Right lobe of liver (tissue), 4 donors: ENCODE measurements around the gene SLX4.

Experiments used
- CTCF ChIP-seq, 4 donors: fragments of 200-600 bp in 3 of 4; fragments of 450-650 bp in 1 of 4; IDR thresholded peaks; one replicate each; pipeline versions ENCODE4 v1.5.1 to v1.8.0; 2016 to 2022; ENCODE audit warnings: antibody characterized with exemption in 4 of 4, mild to moderate bottlenecking in 2 of 4
- POLR2A ChIP-seq: fragments of 450-650 bp; IDR thresholded peaks from one replicate; pipeline ENCODE4 v1.6.1; 2017; ENCODE audit warnings: antibody characterized with exemption, mild to moderate bottlenecking
- donor health status: DM: no; HTN: no; CAD: no.
- donor health status: DM: no; HTN: no; CAD: no.
- donor health status: DM: no; HTN: yes; CAD: no.

GRCh38 chr16:3576211-3576610, 35.2 kb downstream of the SLX4 start:
- TF ChIP-seq CTCF (IDR thresholded peaks at IDR 0.05) (no peak), POLR2A (no peak)
